ENCODE results near the gene ABTB1.
A peak's percentile ranks its signal among the peaks of the same experiment; 100 is the strongest.

ABTB1 gene

DNA sequence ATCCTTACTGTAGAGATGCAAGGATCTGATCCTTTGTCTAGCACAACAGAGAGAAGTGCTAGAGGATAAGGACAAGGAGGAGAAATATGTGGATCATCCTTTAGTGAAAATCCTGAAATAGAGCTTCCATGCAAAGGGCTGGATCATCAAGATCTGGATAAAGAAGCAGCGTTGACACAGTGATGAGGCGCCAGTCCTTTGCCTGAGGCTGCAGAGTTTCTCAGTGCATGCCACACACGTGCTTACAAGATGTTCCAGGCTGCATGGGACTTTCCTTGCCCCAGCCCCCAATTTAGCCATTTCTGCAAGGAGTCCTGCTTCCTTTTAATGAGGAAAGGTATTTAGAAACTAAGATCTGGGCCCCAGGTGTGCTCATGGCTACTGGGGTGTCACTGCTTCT is 7.2 kb upstream of the ABTB1 start:
- POLR2A ChIA-PET, result no interaction called here
- Histone ChIP-seq H3K27ac (ENCODE audit: extremely low read depth, low read depth, low read length) (no peak overlapping the region), H3K36me3 (ENCODE audit: control insufficient read depth in 2 of 2, insufficient read depth in 1 of 2, low read length in 2 of 2) (peaks cover 0 to 35% of the 10 kb centered on the region in 2 experiments; a peak in 2 of 3 replicates), H3K4me3 (ENCODE audit: low read depth, low read length) (no peak overlapping the region), H3K9me3 (ENCODE audit: control insufficient read depth, insufficient read depth, low read depth, low read length) (no peaks in the 10 kb centered on the region), H3K4me1 (ENCODE audit: control insufficient read depth, insufficient read depth, low read length) (no peaks in the 10 kb centered on the region)
- CTCF ChIA-PET, result no interaction called here
- no peak for TF ChIP-seq ZNF426 (tag by site-specific recombination; IDR thresholded peaks at IDR 0.05)
- TF ChIP-seq ZNF654 (tag by site-specific recombination; IDR thresholded peaks at IDR 0.05; ENCODE audit: low read depth), result no peak
- TF ChIP-seq RBAK (tag by site-specific recombination; IDR thresholded peaks at IDR 0.05), result no peak
- TF ChIP-seq ZNF514 (tag by site-specific recombination; IDR thresholded peaks at IDR 0.05), result no peak
- TF ChIP-seq FEZF1 (tag by site-specific recombination; IDR thresholded peaks at IDR 0.05), result no peak
- TF ChIP-seq ZNF629 (tag by site-specific recombination; IDR thresholded peaks at IDR 0.05), result no peak
- TF ChIP-seq, protein P1, sequence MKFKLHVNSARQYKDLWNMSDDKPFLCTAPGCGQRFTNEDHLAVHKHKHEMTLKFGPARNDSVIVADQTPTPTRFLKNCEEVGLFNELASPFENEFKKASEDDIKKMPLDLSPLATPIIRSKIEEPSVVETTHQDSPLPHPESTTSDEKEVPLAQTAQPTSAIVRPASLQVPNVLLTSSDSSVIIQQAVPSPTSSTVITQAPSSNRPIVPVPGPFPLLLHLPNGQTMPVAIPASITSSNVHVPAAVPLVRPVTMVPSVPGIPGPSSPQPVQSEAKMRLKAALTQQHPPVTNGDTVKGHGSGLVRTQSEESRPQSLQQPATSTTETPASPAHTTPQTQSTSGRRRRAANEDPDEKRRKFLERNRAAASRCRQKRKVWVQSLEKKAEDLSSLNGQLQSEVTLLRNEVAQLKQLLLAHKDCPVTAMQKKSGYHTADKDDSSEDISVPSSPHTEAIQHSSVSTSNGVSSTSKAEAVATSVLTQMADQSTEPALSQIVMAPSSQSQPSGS (tag by site-specific recombination; IDR thresholded peaks at IDR 0.05; ENCODE audit: low read depth), result no peak

DNA sequence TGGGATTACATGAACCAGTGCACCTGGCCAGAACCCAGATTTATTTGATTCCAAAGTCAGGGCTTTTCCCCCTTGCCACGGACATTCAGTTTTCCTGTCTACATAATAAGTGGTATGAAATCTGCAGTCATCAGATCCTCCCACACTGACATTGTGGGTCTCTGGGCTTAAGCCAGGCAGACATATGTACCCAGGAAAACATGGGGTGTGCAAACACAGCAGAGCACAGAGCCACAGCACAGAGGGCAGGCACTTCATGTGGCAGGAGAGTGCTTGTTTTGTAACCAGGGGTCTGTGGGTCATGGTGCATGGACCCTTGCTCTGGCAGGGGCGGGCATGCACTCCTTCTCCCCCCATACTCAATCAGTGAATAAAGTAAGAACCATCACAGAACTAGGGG is 6.1 kb upstream of the ABTB1 start:
- POLR2A ChIA-PET, result no interaction called here
- CTCF ChIA-PET, result no interaction called here
- H3K4me1 ChIP-seq (ENCODE audit: control insufficient read depth, insufficient read depth, low read length), result no peaks in the 10 kb centered on the region
- TF ChIP-seq ZFHX2 (tag by site-specific recombination; conservative IDR thresholded peaks at IDR 0.05), result no peak
- no peak for TF ChIP-seq ZNF571 (tag by site-specific recombination; IDR thresholded peaks at IDR 0.05)
- TF ChIP-seq, protein P2, sequence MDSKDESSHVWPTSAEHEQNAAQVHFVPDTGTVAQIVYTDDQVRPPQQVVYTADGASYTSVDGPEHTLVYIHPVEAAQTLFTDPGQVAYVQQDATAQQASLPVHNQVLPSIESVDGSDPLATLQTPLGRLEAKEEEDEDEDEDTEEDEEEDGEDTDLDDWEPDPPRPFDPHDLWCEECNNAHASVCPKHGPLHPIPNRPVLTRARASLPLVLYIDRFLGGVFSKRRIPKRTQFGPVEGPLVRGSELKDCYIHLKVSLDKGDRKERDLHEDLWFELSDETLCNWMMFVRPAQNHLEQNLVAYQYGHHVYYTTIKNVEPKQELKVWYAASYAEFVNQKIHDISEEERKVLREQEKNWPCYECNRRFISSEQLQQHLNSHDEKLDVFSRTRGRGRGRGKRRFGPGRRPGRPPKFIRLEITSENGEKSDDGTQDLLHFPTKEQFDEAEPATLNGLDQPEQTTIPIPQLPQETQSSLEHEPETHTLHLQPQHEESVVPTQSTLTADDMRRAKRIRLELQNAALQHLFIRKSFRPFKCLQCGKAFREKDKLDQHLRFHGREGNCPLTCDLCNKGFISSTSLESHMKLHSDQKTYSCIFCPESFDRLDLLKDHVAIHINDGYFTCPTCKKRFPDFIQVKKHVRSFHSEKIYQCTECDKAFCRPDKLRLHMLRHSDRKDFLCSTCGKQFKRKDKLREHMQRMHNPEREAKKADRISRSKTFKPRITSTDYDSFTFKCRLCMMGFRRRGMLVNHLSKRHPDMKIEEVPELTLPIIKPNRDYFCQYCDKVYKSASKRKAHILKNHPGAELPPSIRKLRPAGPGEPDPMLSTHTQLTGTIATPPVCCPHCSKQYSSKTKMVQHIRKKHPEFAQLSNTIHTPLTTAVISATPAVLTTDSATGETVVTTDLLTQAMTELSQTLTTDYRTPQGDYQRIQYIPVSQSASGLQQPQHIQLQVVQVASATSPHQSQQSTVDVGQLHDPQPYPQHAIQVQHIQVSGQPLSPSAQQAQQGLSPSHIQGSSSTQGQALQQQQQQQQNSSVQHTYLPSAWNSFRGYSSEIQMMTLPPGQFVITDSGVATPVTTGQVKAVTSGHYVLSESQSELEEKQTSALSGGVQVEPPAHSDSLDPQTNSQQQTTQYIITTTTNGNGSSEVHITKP (tag by site-specific recombination; IDR thresholded peaks at IDR 0.05), result no peak
- TF ChIP-seq SETDB1 (IDR thresholded peaks at IDR 0.05; ENCODE audit: insufficient read length, low read length), result no peak
- TF ChIP-seq, protein P3, sequence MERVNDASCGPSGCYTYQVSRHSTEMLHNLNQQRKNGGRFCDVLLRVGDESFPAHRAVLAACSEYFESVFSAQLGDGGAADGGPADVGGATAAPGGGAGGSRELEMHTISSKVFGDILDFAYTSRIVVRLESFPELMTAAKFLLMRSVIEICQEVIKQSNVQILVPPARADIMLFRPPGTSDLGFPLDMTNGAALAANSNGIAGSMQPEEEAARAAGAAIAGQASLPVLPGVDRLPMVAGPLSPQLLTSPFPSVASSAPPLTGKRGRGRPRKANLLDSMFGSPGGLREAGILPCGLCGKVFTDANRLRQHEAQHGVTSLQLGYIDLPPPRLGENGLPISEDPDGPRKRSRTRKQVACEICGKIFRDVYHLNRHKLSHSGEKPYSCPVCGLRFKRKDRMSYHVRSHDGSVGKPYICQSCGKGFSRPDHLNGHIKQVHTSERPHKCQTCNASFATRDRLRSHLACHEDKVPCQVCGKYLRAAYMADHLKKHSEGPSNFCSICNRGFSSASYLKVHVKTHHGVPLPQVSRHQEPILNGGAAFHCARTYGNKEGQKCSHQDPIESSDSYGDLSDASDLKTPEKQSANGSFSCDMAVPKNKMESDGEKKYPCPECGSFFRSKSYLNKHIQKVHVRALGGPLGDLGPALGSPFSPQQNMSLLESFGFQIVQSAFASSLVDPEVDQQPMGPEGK (tag by site-specific recombination; IDR thresholded peaks at IDR 0.05), result no peak
- no peak overlapping the region for H3K4me3 ChIP-seq (ENCODE audit: low read depth, low read length)
- H3K27ac ChIP-seq (ENCODE audit: extremely low read depth, low read depth, low read length), result no peak overlapping the region
- H3K9me3 ChIP-seq (ENCODE audit: control insufficient read depth, insufficient read depth, low read depth, low read length), result no peaks in the 10 kb centered on the region
- H3K36me3 ChIP-seq (ENCODE audit: control insufficient read depth in 2 of 2, insufficient read depth in 1 of 2, low read length in 2 of 2), result peaks cover 0 to 25% of the 10 kb centered on the region in 2 experiments; a peak in 2 of 3 replicates

DNA sequence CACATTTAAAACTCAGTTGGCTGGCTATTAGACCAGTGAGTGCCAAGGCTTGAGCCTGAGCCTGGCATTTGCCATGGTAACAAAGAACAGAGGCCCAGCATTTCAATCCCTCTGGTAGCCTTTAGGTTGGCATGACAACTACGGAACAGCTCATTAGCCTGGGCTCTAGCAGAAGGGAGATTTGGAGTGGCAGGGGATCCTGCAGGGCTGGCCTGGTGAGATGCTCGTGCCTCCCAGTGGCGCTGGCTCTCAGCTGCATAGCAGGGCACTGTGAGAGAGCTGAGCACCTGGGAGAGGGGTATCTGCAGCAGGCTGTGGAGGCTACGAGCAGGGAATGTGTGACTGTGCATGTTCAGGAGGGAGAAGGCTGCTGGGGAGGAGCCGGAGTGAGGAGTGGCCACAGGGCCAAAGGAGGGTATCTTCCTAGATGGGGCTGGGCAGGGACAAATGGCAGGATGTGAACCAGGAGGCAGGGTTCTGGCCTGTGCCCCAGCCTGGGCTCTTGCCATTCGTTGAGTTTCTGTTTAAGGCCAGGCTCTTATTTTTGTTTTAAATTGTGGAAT is 5.6 kb upstream of the ABTB1 start:
- no peaks in the 10 kb centered on the region for H3K4me1 ChIP-seq (ENCODE audit: control insufficient read depth, insufficient read depth, low read length)
- POLR2A ChIA-PET, result no interaction called here
- H3K36me3 ChIP-seq (ENCODE audit: control insufficient read depth in 2 of 2, insufficient read depth in 1 of 2, low read length in 2 of 2), result peaks cover 0 to 20% of the 10 kb centered on the region in 2 experiments; a peak in 2 of 3 replicates
- TF ChIP-seq ZIC2 (tag by site-specific recombination; IDR thresholded peaks at IDR 0.05) (0 out of 2 replicates have a peak, but pooled peaks have one; percentile 18), ZNF211 (tag by site-specific recombination; IDR thresholded peaks at IDR 0.05; ENCODE audit: low read depth) (no peak), ZNF19 (tag by site-specific recombination; IDR thresholded peaks at IDR 0.05; ENCODE audit: low read depth) (no peak), ZNF530 (tag by site-specific recombination; IDR thresholded peaks at IDR 0.05; ENCODE audit: low read depth) (no peak), EGR2 (tag by site-specific recombination; IDR thresholded peaks at IDR 0.05; ENCODE audit: low read depth) (no peak)
- TF ChIP-seq, protein P4, sequence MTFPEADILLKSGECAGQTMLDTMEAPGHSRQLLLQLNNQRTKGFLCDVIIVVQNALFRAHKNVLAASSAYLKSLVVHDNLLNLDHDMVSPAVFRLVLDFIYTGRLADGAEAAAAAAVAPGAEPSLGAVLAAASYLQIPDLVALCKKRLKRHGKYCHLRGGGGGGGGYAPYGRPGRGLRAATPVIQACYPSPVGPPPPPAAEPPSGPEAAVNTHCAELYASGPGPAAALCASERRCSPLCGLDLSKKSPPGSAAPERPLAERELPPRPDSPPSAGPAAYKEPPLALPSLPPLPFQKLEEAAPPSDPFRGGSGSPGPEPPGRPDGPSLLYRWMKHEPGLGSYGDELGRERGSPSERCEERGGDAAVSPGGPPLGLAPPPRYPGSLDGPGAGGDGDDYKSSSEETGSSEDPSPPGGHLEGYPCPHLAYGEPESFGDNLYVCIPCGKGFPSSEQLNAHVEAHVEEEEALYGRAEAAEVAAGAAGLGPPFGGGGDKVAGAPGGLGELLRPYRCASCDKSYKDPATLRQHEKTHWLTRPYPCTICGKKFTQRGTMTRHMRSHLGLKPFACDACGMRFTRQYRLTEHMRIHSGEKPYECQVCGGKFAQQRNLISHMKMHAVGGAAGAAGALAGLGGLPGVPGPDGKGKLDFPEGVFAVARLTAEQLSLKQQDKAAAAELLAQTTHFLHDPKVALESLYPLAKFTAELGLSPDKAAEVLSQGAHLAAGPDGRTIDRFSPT (tag by site-specific recombination; IDR thresholded peaks at IDR 0.05), result no peak
- H3K9me3 ChIP-seq (ENCODE audit: control insufficient read depth, insufficient read depth, low read depth, low read length), result no peaks in the 10 kb centered on the region
- H3K27ac ChIP-seq (ENCODE audit: extremely low read depth, low read depth, low read length), result no peak overlapping the region
- CTCF ChIA-PET, result no interaction called here
- H3K4me3 ChIP-seq (ENCODE audit: low read depth, low read length), result no peak overlapping the region

Measured in HEK293 (cell line).